B cell (primary cell): ENCODE measurements around the gene RNF111. TPM values are rescaled to one million over a fixed set of nuclear protein-coding genes. Genes with fewer than 3 reads are reported as not detected.
"Not testable (repeated sequence)": the region's sequence is repeated elsewhere in the genome, so short reads cannot be mapped to it uniquely, and the experiment has no call there.

ENCODE experiments used
- ATAC-seq: fragments of 200-7000 bp; cut with Tn5 transposase; one replicate; pipeline ENCODE4 v1.10.0; 2021; ENCODE audit warnings: low read depth, mild to moderate bottlenecking, moderate number of reproducible peaks, moderate library complexity
- CTCF ChIA-PET: fragments of 350-600 bp; sonication (Branson Sonifier 250); formaldehyde crosslinking; loops from one replicate; lab custom pipeline; 2021; ENCODE audit warnings: antibody characterized with exemption, inconsistent platforms; lab: Charles Lee
- POLR2A ChIA-PET: fragments of 350-600 bp; sonication (Branson Sonifier 250); formaldehyde crosslinking; loops from one replicate; lab custom pipeline; 2021; ENCODE audit warnings: antibody characterized with exemption; lab: Charles Lee
- DNase-seq: peaks from one replicate; pipeline ENCODE4 v3.0.0; 2013
- H2AFZ ChIP-seq: 2 replicates; pipeline ENCODE4 v1.6.1; 2012; ENCODE audit warnings: mild to moderate bottlenecking, low read depth, low read length; ENCODE audit not compliant: insufficient read depth, poor library complexity, severe bottlenecking
- H3K27ac ChIP-seq, 2 donors: 1 replicate in 1 of 2; 2 replicates in 1 of 2; pipeline ENCODE4 v1.5.1; 2012 to 2013; ENCODE audit warnings: low read length in 2 of 2, mild to moderate bottlenecking in 2 of 2, moderate library complexity in 1 of 2
- H3K27me3 ChIP-seq, 4 experiments: fragments of 200-600 bp in 1 of 4; sonication (generic) in 1 of 4; replicated peaks in 1 of 4; 1 replicate in 2 of 4; 2 replicates in 2 of 4; pipeline versions ENCODE4 v1.6.1 to v1.7.0; 2013 to 2016; ENCODE audit warnings: low read length in 3 of 4, mild to moderate bottlenecking in 2 of 4, mixed read lengths in 1 of 4, moderate library complexity in 1 of 4; ENCODE audit not compliant: insufficient read depth in 4 of 4, control insufficient read depth in 3 of 4; ENCODE audit errors: control extremely low read depth in 1 of 4
- H3K36me3 ChIP-seq, 2 experiments: replicated peaks in 1 of 2; 1 replicate in 1 of 2; 2 replicates in 1 of 2; pipeline versions ENCODE4 v1.6.1 to v1.7.1; 2013; ENCODE audit warnings: low read length in 1 of 2; ENCODE audit not compliant: insufficient read depth in 2 of 2, control insufficient read depth in 1 of 2; ENCODE audit errors: control extremely low read depth in 1 of 2, extremely low read depth in 1 of 2
- H3K4me1 ChIP-seq, 2 donors: fragments of 200-600 bp in 1 of 2; sonication (generic) in 1 of 2; 1 replicate in 1 of 2; 2 replicates in 1 of 2; pipeline versions ENCODE4 v1.5.1 to v1.6.1; 2013 to 2017; ENCODE audit warnings: low read length in 2 of 2; ENCODE audit not compliant: control insufficient read depth in 2 of 2, insufficient read depth in 2 of 2
- H3K4me2 ChIP-seq: replicated peaks from 2 replicates; pipeline ENCODE3; 2012; ENCODE audit warnings: mild to moderate bottlenecking, low read depth, low read length; ENCODE audit not compliant: poor library complexity, severe bottlenecking
- H3K4me3 ChIP-seq, 5 experiments: fragments of 200-600 bp in 1 of 5; sonication (generic) in 1 of 5; 1 replicate in 3 of 5; 2 replicates in 2 of 5; pipeline versions ENCODE4 v1.5.1 to v1.7.0; 2011 to 2016; ENCODE audit warnings: low read length in 4 of 5, mild to moderate bottlenecking in 4 of 5, low read depth in 2 of 5, control low read depth in 1 of 5, moderate library complexity in 1 of 5; ENCODE audit not compliant: insufficient read depth in 1 of 5; ENCODE audit errors: control extremely low read depth in 1 of 5, extremely low read depth in 1 of 5
- H3K79me2 ChIP-seq: fragments of 200-600 bp; sonication (generic); one replicate; pipeline ENCODE4 v1.6.0; 2016; ENCODE audit warnings: low read length; ENCODE audit not compliant: control insufficient read depth, insufficient read depth
- H3K9ac ChIP-seq: fragments of 200-600 bp; sonication (generic); 2 replicates; pipeline ENCODE4 v1.6.1; 2017; ENCODE audit warnings: mild to moderate bottlenecking, low read length, moderate library complexity
- H3K9me3 ChIP-seq, 3 donors: one replicate each; pipeline versions ENCODE4 v1.6.1 to v1.7.1; 2013; ENCODE audit warnings: low read length in 2 of 3; ENCODE audit not compliant: control insufficient read depth in 2 of 3, insufficient read depth in 1 of 3; ENCODE audit errors: control extremely low read depth in 1 of 3
- H4K20me1 ChIP-seq: 2 replicates; pipeline ENCODE4 v1.6.0; 2012; ENCODE audit warnings: mild to moderate bottlenecking, low read length; ENCODE audit not compliant: insufficient read depth, control insufficient read depth, poor library complexity, severe bottlenecking
- H3K27ac Mint-ChIP-seq: one replicate; pipeline ENCODE4 v1.8.0; 2021; ENCODE audit warnings: mixed read lengths
- H3K27me3 Mint-ChIP-seq: one replicate; pipeline ENCODE4 v1.8.0; 2021; ENCODE audit warnings: mixed read lengths
- H3K4me1 Mint-ChIP-seq: one replicate; pipeline ENCODE4 v1.8.0; 2021; ENCODE audit warnings: mixed read lengths
- H3K4me3 Mint-ChIP-seq: one replicate; pipeline ENCODE4 v1.8.0; 2021; ENCODE audit warnings: mixed read lengths
- H3K9me3 Mint-ChIP-seq: one replicate; pipeline ENCODE4 v1.8.0; 2022; ENCODE audit warnings: mixed read lengths; ENCODE audit not compliant: insufficient read depth
- CTCF ChIP-seq: fragments of 200-600 bp; IDR thresholded peaks from one replicate; pipeline ENCODE4 v1.8.0; 2022; ENCODE audit warnings: antibody characterized with exemption, mild to moderate bottlenecking
- EZH2 ChIP-seq: IDR thresholded peaks from 2 replicates; pipeline ENCODE4 v1.6.1; 2012; ENCODE audit warnings: borderline replicate concordance, low read depth, mild to moderate bottlenecking, moderate library complexity, low read length; ENCODE audit not compliant: insufficient read depth, poor library complexity, severe bottlenecking
- WGBS: methylation state at CpG from one replicate; pipeline ENCODE4 v1.1.5; 2013; ENCODE audit warnings: missing lambda C conversion rate; ENCODE audit not compliant: insufficient coverage; 5-methylcytosine and 5-hydroxymethylcytosine counted together
- intact Hi-C: fragments of 100-400 bp; cut with micrococcal nuclease; formaldehyde crosslinking; loops from one replicate; pipeline ENCODE4 v1.10.0; 2022
- polyA plus RNA-seq: library from polyadenylated mRNA; depleted of rRNA; stranded (reverse); fragments of >200 nt; gene quantifications from 2 replicates; pipeline ENCODE4 v1.2.3, GENCODE V29; 2012
- total RNA-seq, 2 donors: library from RNA; stranded (reverse); fragments of 120-200 nt in 1 of 2; gene quantifications; 1 replicate in 1 of 2; 2 replicates in 1 of 2; pipeline versions ENCODE4 v1.2.3 to v1.2.4, GENCODE V29; 2013 to 2022

Gene RNF111
- total and polyA plus RNA-seq, 2 donors (not counting 1 experiment from before 2014, with no cell fraction given): 24.9 to 72.3 TPM

- Histone ChIP-seq H4K20me1 (peaks cover 12% of the 10 kb centered on the region), H2AFZ (no peak overlapping the region), H3K9me3 (no peaks in the 10 kb centered on the region), H3K27ac (no peak overlapping the region), H3K79me2 (no peaks in the 10 kb centered on the region), H3K4me3 (no peak overlapping the region), H3K4me2 (no peak overlapping the region), H3K9ac (no peak overlapping the region), H3K36me3 (peaks cover 1 to 28% of the 10 kb centered on the region in 2 experiments), H3K4me1 (no peaks in the 10 kb centered on the region), H3K27me3 (no peaks in the 10 kb centered on the region)
- POLR2A ChIA-PET: no interaction called here
- no peak overlapping the region for H3K27ac Mint-ChIP-seq
- H3K4me1 Mint-ChIP-seq: peaks cover 4% of the 10 kb centered on the region
- no peak for TF ChIP-seq EZH2
- TF ChIP-seq CTCF: no peak
- no peak for ATAC-seq
- CTCF ChIA-PET: no interaction called here
- intact Hi-C loops: no loop called here
- no peak for DNase-seq
- H3K4me3 Mint-ChIP-seq: no peak overlapping the region
- no peaks in the 10 kb centered on the region for H3K9me3 Mint-ChIP-seq
- WGBS: 100% methylated on average over 3 of the region's 9 CpGs
- no peaks in the 10 kb centered on the region for H3K27me3 Mint-ChIP-seq
These were observed 153.2 kb downstream of the RNF111 start for GRCh38 chr15:59140422-59141226.

- no peak for ATAC-seq
- Histone ChIP-seq H3K4me2 (no peak overlapping the region), H3K4me3 (no peak overlapping the region), H3K27ac (no peak overlapping the region), H4K20me1 (no peaks in the 10 kb centered on the region), H3K27me3 (no peaks in the 10 kb centered on the region), H2AFZ (no peak overlapping the region), H3K9me3 (no peaks in the 10 kb centered on the region), H3K9ac (no peak overlapping the region), H3K79me2 (no peaks in the 10 kb centered on the region), H3K36me3 (peaks cover 3 to 25% of the 10 kb centered on the region in 2 experiments), H3K4me1 (no peaks in the 10 kb centered on the region)
- DNase-seq: no peak
- POLR2A ChIA-PET: no interaction called here
- H3K27me3 Mint-ChIP-seq: no peaks in the 10 kb centered on the region
- no peak overlapping the region for H3K27ac Mint-ChIP-seq
- intact Hi-C loops: no loop called here
- no peaks in the 10 kb centered on the region for H3K9me3 Mint-ChIP-seq
- WGBS: 93% methylated on average over 5 of the region's 5 CpGs
- no peak for TF ChIP-seq CTCF
- no peak overlapping the region for H3K4me3 Mint-ChIP-seq
- CTCF ChIA-PET: interaction anchor here (1.1 to 1.5 kb wide), 3 partner anchors 27 to 385 kb away, joined by 3 to 4 read pairs (median 3); no protein-coding TSS in a partner anchor
- peaks cover 2% of the 10 kb centered on the region for H3K4me1 Mint-ChIP-seq
These were observed 155.8 kb downstream of the RNF111 start for GRCh38 chr15:59143281-59143680.

- H3K4me2 ChIP-seq, H3K4me1 ChIP-seq, H3K9me3 Mint-ChIP-seq, H3K27ac Mint-ChIP-seq, H3K27ac ChIP-seq, POLR2A ChIA-PET, H4K20me1 ChIP-seq, H3K4me1 Mint-ChIP-seq, ATAC-seq, H2AFZ ChIP-seq, H3K9ac ChIP-seq, H3K9me3 ChIP-seq, H3K4me3 Mint-ChIP-seq, H3K27me3 Mint-ChIP-seq, H3K4me3 ChIP-seq, intact Hi-C loops, DNase-seq, H3K27me3 ChIP-seq, H3K79me2 ChIP-seq: not testable (repeated sequence)
- WGBS: 97% methylated on average over 3 of the region's 10 CpGs
- peaks cover 3 to 31% of the 10 kb centered on the region in 2 experiments for H3K36me3 ChIP-seq
- CTCF ChIA-PET: interaction anchor here (1.1 kb wide), 1 partner anchor 26 kb away, joined by 3 read pairs; no protein-coding TSS in a partner anchor
These were observed 157.1 kb downstream of the RNF111 start for GRCh38 chr15:59144594-59144993.
